ENCODE data around the gene FAM163B.

GRCh38 chr9:133569121-133569785 lies 39.9 kb downstream of the FAM163B start:
- no peak for TF ChIP-seq OSR1 (CRISPR knock-in tag; IDR thresholded peaks at IDR 0.05)
- TF ChIP-seq ZNF8 (CRISPR knock-in tag; IDR thresholded peaks at IDR 0.05) = no peak
- no peak for TF ChIP-seq RARB (CRISPR knock-in tag; IDR thresholded peaks at IDR 0.05)
- TF ChIP-seq TOX (CRISPR knock-in tag; IDR thresholded peaks at IDR 0.05; ENCODE audit: borderline replicate concordance) = no peak
- TF ChIP-seq ZFP30 (CRISPR knock-in tag; IDR thresholded peaks at IDR 0.05) = no peak
- no peak for TF ChIP-seq PPARA (CRISPR knock-in tag; IDR thresholded peaks at IDR 0.05; ENCODE audit: borderline replicate concordance)
- TF ChIP-seq ARNTL (CRISPR knock-in tag; IDR thresholded peaks at IDR 0.05; ENCODE audit: borderline replicate concordance, low read depth) = no peak
- no peak for TF ChIP-seq PATZ1 (CRISPR knock-in tag; IDR thresholded peaks at IDR 0.05; ENCODE audit: borderline replicate concordance)
- TF ChIP-seq ZNF70 (CRISPR knock-in tag; IDR thresholded peaks at IDR 0.05) = no peak
- TF ChIP-seq, protein P1, sequence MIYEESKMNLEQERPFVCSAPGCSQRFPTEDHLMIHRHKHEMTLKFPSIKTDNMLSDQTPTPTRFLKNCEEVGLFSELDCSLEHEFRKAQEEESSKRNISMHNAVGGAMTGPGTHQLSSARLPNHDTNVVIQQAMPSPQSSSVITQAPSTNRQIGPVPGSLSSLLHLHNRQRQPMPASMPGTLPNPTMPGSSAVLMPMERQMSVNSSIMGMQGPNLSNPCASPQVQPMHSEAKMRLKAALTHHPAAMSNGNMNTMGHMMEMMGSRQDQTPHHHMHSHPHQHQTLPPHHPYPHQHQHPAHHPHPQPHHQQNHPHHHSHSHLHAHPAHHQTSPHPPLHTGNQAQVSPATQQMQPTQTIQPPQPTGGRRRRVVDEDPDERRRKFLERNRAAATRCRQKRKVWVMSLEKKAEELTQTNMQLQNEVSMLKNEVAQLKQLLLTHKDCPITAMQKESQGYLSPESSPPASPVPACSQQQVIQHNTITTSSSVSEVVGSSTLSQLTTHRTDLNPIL (CRISPR knock-in tag; IDR thresholded peaks at IDR 0.05; ENCODE audit: low read depth) = no peak
- TF ChIP-seq ZNF565 (CRISPR knock-in tag; conservative IDR thresholded peaks at IDR 0.05; ENCODE audit: low read depth) = no peak
